ENCODE measurements around the gene TCAP. TPM values are rescaled to one million over a fixed set of nuclear protein-coding genes. Genes with fewer than 3 reads are reported as not detected.

The TCAP gene
- polyA plus RNA-seq, 1 donor from 2014 or later = not detected

Other genes with a start within 250 kb of the TCAP start
- gene MED1, start 214.1 kb upstream of the TCAP start, polyA plus RNA-seq = 20.8 TPM
- gene CDK12, start 203.9 kb upstream of the TCAP start, polyA plus RNA-seq = 6.1 TPM
- gene NEUROD2, start 57.4 kb upstream of the TCAP start, polyA plus RNA-seq = not detected
- gene PPP1R1B, start 38.4 kb upstream of the TCAP start, polyA plus RNA-seq = not detected
- 35.7 TPM for gene STARD3, start 28.2 kb upstream of the TCAP start, polyA plus RNA-seq
- not detected for gene PNMT, start 3.1 kb downstream of the TCAP start, polyA plus RNA-seq
- 15.6 TPM for gene PGAP3, start 22.7 kb downstream of the TCAP start, polyA plus RNA-seq
- 0.79 TPM for gene ERBB2, start 34.7 kb downstream of the TCAP start, polyA plus RNA-seq
- gene MIEN1, start 65.2 kb downstream of the TCAP start, polyA plus RNA-seq = 113 TPM
- gene GRB7, start 72.6 kb downstream of the TCAP start, polyA plus RNA-seq = not detected
- gene IKZF3, start 199.0 kb downstream of the TCAP start, polyA plus RNA-seq = 103 TPM
- 0.84 TPM for gene ZPBP2, start 202.9 kb downstream of the TCAP start, polyA plus RNA-seq